Memory B cell (primary cell): ENCODE measurements around the gene SOX18.

Experiments used
- ATAC-seq: fragments of 150-1000 bp; cut with Tn5 transposase; 2 replicates; pipeline ENCODE4 v1.10.0; 2021; ENCODE audit warnings: low read depth, mild to moderate bottlenecking, moderate library complexity
- DNase-seq, 2 donors: peaks; one replicate each; pipeline ENCODE4 v3.0.0; 2022; ENCODE audit warnings: low spot score in 2 of 2
- H3K27ac Mint-ChIP-seq: one replicate; pipeline ENCODE4 v1.8.0; 2022; ENCODE audit warnings: mild to moderate bottlenecking, moderate library complexity, mixed read lengths
- H3K27me3 Mint-ChIP-seq: one replicate; pipeline ENCODE4 v1.8.0; 2022; ENCODE audit warnings: mixed read lengths
- H3K36me3 Mint-ChIP-seq: one replicate; pipeline ENCODE4 v1.8.0; 2022; ENCODE audit warnings: mild to moderate bottlenecking, mixed read lengths
- H3K4me1 Mint-ChIP-seq: one replicate; pipeline ENCODE4 v1.8.0; 2022; ENCODE audit warnings: mixed read lengths
- H3K4me3 Mint-ChIP-seq: one replicate; pipeline ENCODE4 v1.8.0; 2022; ENCODE audit warnings: mild to moderate bottlenecking, moderate library complexity, mixed read lengths
- H3K9me3 Mint-ChIP-seq: one replicate; pipeline ENCODE4 v1.8.0; 2022; ENCODE audit warnings: mixed read lengths

The SOX18 gene

DNA sequence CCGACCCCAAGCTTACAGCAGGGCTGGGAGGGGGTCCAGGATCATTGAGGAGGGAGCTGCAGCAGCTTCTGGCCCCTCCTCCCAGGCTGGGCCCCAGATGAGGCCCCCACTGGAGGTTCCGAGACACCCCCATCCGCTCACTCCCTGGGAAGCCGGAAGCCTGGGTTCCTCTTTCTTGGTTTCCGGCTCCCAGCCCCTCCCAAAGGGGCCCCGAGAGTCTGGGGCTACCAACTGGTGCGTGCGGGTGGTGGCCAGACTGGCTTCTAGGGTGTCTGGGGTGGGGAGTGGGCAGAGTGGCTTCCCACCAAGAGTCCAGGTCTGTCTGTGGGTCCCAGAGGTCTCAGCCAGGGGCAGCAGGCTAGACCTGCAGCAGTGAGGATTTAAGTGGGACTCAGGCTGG lies 27.7 kb upstream of the SOX18 start:
- ATAC-seq (peak; percentile 14), DNase-seq (peak in 1 of 2 donors; percentile 52)
- H3K4me3 Mint-ChIP-seq: peak overlapping the region; percentile 96
- no peaks in the 10 kb centered on the region for H3K27me3 Mint-ChIP-seq
- H3K4me1 Mint-ChIP-seq: peaks cover 30% of the 10 kb centered on the region
- no peaks in the 10 kb centered on the region for H3K9me3 Mint-ChIP-seq
- peak overlapping the region; percentile 73 for H3K27ac Mint-ChIP-seq
- peaks cover 11% of the 10 kb centered on the region for H3K36me3 Mint-ChIP-seq

DNA sequence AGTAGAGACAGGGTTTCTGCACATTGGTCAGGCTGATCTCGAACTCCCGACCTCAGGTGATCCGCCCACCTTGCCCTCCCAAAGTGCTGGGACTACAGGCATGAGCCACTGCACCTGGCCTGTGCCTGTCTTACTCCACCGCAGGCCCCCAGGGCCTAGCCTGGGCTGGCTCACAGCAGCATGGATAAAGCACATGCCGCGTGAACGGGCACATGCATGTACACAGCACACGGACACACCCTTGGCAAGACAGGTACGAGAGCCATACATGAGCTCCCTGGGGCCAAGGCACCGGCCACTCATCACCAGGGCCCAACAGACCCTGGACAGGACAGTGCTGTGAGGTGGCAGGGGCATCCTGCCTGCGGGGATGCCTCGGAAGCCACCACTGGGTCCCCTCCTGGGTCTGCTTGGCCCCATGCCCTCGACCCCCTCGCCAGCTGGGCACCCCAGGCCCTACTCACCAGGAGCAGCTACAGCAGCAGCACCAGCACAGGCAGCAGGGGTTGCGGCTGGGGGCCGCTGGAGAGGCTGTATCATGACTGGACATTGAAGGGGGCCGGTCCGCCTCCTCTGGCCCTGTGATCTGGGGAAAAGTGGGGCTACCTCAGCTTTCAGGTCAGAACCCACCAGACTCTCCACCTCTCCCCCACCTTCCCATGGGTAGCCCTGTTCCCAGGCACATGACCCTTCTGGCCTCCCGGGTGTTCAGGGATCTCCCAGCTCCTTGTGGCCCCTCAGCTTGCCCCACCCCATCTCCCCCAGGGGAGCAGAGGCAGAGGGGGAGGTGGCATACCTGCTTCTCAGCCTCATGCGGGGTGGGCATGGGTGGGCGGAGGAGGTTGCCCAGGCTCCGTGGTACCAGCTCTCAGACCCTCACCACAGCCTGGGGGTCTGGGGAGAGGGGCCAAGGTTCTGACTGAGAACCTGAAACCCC lies 26.9 kb upstream of the SOX18 start:
- no peak for ATAC-seq
- no peaks in the 10 kb centered on the region for H3K9me3 Mint-ChIP-seq
- H3K4me1 Mint-ChIP-seq: peaks cover 31% of the 10 kb centered on the region
- H3K4me3 Mint-ChIP-seq: peak overlapping the region; percentile 96
- H3K36me3 Mint-ChIP-seq: peaks cover 11% of the 10 kb centered on the region
- H3K27me3 Mint-ChIP-seq: no peaks in the 10 kb centered on the region
- DNase-seq: no peak
- H3K27ac Mint-ChIP-seq: no peak overlapping the region

DNA sequence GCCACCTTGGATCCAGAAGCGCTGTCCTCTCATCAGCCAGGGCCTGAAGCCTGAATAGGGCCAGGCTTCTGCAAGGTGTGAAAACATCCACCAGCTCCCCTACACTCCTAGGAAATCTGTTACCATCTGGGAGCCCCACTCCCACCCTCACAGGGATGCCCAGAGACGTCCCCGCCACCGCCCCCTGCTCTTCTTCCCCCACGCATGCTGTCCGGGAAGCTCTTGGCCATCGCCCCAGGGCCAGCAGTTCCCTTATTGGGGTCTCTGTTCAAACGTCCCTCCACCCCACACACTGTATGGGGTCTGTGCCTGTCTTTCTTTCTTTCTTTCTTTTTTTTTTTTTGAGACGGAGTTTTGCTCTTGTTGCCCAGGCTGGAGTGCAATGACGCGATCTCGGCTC lies 26.1 kb upstream of the SOX18 start:
- Mint-ChIP-seq H3K4me1 (peaks cover 31% of the 10 kb centered on the region), H3K27me3 (no peaks in the 10 kb centered on the region), H3K9me3 (no peaks in the 10 kb centered on the region), H3K27ac (peak overlapping the region; percentile 20), H3K36me3 (peaks cover 11% of the 10 kb centered on the region), H3K4me3 (no peak overlapping the region)
- no peak for ATAC-seq
- DNase-seq: no peak

DNA sequence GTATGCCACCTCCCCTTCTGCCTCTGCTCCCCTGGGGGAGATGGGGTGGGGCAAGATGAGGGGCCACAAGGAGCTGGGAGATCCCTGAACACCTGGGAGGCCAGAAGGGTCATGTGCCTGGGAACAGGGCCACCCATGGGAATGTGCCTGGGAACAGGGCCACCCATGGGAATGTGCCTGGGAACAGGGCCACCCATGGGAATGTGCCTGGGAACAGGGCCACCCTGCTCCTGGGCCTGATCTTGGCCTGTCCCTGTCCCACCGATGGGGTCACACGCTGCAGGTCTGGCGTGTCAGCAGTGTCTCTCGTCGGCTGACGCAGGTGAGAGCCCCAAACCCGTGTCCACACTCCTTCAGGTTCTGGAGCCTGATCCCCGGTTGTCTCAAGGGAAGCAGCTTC lies 25.5 kb upstream of the SOX18 start:
- no peaks in the 10 kb centered on the region for H3K9me3 Mint-ChIP-seq
- H3K27me3 Mint-ChIP-seq: no peaks in the 10 kb centered on the region
- H3K27ac Mint-ChIP-seq: peak overlapping the region; percentile 20
- peaks cover 11% of the 10 kb centered on the region for H3K36me3 Mint-ChIP-seq
- H3K4me1 Mint-ChIP-seq: peaks cover 29% of the 10 kb centered on the region
- no peak for DNase-seq
- ATAC-seq: no peak
- no peak overlapping the region for H3K4me3 Mint-ChIP-seq

DNA sequence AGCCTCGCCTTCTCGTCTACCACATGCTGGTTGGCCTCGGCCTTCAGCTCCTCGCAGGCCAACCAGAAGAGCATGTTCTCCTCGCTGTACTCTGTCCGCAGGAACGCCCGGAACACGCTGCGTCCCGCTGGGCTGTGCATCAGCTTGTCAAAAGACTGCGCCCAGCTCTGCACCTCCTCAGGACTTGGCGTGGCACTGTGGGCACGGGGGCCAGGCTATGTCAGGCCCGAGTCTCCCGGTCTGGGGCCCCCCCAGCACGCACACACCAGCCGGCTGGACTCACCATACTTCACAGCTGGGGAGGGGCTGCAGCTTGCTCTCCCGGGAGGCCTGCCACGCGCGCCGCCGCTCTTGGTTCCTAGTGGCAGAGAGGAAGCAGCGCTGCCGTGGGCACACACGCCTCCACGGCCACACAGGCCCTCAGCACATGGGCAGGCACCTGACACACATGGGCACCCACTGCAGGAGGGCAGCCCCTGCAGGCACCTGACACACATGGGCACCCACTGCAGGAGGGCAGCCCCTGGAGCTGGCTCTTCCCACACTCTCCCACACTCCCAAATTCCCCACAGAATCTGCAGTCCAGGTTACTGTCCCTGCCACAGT lies 24.8 kb upstream of the SOX18 start:
- DNase-seq (no peak), ATAC-seq (no peak)
- Mint-ChIP-seq H3K4me1 (peaks cover 29% of the 10 kb centered on the region), H3K4me3 (no peak overlapping the region), H3K9me3 (no peaks in the 10 kb centered on the region), H3K27ac (peak overlapping the region; percentile 24), H3K27me3 (no peaks in the 10 kb centered on the region), H3K36me3 (peaks cover 11% of the 10 kb centered on the region)

DNA sequence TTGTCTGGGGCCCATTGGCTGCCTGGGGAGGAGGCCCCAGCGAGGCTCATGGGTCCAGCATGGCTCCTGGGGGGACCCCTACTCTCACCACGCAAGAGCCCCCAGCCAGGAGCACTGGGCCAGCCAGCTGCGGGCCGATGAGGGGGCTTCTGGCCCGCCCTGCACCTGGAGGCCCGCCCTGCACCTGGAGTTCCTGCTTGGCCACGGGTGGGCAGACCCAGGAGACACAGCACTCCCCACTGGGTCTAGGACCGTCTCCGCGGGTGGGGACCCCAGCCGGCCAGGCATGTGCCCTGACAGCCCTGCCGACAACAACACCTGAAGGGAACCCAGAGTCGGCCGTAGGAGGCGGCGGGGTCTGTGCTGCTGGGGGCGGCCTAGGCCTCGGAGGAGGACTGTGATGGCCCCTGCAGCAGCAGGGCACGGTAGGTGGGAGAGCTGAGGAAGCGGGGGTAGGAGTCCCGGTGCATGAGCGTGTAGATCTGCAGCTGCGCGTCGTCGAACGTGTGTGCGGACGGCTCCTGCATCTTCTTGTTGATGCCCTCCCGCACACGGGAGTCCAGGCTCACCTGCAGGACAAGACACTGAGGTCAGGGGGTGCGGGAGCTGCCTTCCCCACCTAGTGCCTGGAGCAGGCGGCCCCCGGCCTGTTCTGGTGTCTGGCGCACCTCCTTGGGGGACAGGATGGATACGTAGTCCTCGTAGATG lies 24.2 kb upstream of the SOX18 start:
- peaks cover 9% of the 10 kb centered on the region for H3K36me3 Mint-ChIP-seq
- H3K4me3 Mint-ChIP-seq: no peak overlapping the region
- no peak for DNase-seq
- no peaks in the 10 kb centered on the region for H3K9me3 Mint-ChIP-seq
- H3K4me1 Mint-ChIP-seq: peaks cover 28% of the 10 kb centered on the region
- no peak overlapping the region for H3K27ac Mint-ChIP-seq
- no peaks in the 10 kb centered on the region for H3K27me3 Mint-ChIP-seq
- ATAC-seq: no peak

DNA sequence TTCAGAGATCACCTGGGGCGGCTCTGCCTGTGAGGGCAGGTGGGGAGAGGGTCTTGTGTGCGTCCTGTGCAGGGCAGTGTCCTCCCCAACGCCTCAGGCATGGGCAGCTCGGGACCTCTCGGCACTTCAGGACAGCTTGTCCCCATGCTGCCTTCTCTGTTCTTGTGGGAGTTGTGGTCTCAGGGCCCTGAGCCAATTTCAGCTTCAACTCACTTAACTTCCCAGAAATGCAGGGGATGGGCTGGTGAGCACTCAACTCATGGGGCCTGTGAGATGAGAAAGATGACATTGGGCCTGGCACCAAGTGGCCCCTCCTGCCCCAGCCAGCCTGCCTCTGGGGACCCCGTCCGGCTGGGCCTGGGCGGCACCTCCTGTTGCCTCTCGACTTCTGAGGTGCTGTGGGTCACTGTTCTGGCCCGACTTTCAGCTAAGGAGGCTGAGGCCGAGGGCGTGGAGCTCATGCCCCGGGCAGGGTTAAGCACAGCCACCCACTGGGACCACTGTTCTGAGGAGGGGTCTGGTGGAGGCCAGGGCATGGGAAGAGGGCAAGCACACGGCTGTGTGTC lies 23.1 kb upstream of the SOX18 start:
- DNase-seq (no peak), ATAC-seq (no peak)
- Mint-ChIP-seq H3K9me3 (no peaks in the 10 kb centered on the region), H3K27me3 (no peaks in the 10 kb centered on the region), H3K27ac (peak overlapping the region; percentile 30), H3K4me1 (peaks cover 28% of the 10 kb centered on the region), H3K4me3 (no peak overlapping the region), H3K36me3 (peaks cover 9% of the 10 kb centered on the region)

DNA sequence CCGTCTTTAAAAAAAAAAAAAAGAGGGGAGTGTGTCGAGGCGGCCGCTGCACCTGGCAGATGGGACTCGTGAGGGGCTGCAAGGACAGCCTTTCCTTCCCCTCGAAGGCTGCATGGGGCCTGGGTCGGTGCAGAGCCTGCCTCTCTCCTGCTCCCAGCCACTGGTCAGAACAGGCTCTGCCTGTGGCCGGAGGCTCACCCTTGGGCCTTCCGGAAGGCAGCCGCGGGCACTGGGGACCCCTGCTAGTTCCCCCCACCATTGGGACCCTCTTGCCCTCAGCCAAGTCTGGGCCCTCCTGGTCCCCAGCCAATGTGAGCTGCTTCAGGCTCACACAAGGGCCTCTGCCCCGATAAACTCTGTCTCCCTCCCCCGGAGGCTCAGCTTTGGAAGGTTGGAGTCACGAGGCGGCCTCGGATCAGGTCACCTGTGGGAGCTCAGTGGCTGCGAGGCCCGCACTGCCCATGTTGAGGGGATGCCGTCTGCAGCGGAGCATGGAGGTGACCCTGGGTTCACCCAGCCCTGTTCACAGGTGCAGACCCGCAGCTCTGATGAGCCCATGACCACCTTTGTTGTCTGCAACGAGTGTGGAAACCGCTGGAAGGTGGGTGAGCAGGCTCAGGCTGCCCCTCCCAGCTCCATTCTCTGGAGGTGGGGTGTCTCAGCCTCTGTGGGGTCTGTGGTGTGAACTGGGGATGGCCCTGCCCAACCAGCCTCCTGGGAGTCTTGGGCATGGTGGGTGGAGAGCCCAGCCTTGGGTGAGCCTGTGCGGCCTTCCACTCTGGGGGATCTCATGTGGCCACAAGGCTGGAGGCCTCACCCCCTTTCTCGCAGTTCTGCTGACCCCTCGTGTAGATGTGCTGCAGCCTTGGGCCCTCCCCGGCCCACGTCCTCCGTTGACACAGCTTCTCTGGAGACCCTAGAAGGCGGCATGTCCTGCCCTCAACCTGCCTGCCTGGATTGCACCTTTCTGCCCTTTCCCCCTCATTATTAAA lies 22.2 kb upstream of the SOX18 start:
- DNase-seq (no peak), ATAC-seq (peak; percentile 36)
- H3K27me3 Mint-ChIP-seq: no peaks in the 10 kb centered on the region
- peak overlapping the region; percentile 62 for H3K27ac Mint-ChIP-seq
- peaks cover 9% of the 10 kb centered on the region for H3K36me3 Mint-ChIP-seq
- H3K4me3 Mint-ChIP-seq: peak overlapping the region; percentile 44
- H3K4me1 Mint-ChIP-seq: peaks cover 33% of the 10 kb centered on the region
- no peaks in the 10 kb centered on the region for H3K9me3 Mint-ChIP-seq

DNA sequence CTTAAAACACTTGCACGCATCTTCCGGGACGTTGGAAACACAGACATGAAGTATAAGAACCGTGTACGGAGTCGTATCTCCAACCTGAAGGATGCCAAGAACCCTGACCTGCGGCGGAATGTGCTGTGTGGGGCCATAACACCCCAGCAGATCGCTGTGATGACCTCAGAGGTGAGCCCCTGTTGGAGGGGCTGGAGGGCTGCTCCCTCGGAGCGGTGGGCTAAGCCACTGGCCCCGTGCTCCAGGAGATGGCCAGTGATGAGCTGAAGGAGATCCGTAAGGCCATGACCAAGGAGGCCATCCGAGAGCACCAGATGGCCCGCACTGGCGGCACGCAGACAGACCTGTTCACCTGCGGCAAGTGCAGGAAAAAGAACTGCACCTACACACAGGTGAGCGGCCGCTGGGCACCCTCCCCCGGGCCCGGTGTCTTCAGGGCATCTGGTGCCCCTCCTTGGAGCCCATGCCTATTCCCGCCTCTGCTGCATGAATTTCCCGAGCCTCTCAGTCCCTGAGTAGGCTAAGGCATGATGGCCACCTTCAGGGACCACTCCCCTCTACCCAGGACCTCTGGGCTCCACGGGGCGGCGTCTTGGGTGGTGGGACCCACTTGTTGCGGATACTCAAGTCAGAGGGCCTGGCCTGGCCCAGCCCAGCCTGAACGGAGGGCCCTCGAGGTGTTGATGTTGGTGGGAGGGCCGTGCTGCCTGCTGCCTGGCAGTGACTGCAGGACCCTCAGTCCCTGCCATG lies 21.0 kb upstream of the SOX18 start:
- Mint-ChIP-seq H3K9me3 (no peaks in the 10 kb centered on the region), H3K4me1 (peaks cover 40% of the 10 kb centered on the region), H3K27me3 (no peaks in the 10 kb centered on the region), H3K36me3 (peaks cover 6% of the 10 kb centered on the region), H3K27ac (no peak overlapping the region), H3K4me3 (no peak overlapping the region)
- ATAC-seq (no peak), DNase-seq (no peak)

DNA sequence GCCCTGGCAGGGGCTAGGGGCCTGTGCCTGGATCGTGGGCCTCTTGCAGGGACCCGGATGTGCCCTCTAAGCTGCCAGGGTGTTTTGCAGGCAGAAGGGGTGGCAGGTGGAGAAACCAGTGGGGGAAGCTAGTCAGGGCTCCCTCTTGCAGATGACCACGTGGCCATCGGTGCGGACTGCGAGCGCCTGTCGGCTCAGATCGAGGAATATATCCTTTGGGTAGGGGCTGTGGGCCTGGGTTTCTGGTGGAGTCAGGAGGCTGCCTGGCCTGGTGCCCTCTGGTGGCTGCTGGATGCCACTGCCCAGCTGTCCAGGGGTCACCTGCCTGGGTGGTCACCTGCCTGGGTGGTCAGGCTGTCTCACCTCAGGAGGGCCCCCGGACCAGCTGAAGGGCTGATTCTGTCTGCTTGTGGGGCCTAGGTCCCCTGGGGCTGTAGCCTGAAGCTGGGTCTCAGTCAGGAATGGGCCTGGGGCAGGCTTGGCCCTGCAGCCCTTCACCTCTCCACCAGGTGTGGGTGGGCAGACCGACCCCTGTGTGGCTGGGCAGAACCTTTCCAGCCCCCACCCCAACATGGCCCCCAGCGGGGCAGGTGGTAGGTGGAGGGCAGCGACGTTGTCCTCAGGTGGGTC lies 20.3 kb upstream of the SOX18 start:
- Mint-ChIP-seq H3K4me1 (peaks cover 45% of the 10 kb centered on the region), H3K27ac (no peak overlapping the region), H3K4me3 (no peak overlapping the region), H3K9me3 (no peaks in the 10 kb centered on the region), H3K36me3 (peaks cover 3% of the 10 kb centered on the region), H3K27me3 (no peaks in the 10 kb centered on the region)
- ATAC-seq (no peak), DNase-seq (no peak)

DNA sequence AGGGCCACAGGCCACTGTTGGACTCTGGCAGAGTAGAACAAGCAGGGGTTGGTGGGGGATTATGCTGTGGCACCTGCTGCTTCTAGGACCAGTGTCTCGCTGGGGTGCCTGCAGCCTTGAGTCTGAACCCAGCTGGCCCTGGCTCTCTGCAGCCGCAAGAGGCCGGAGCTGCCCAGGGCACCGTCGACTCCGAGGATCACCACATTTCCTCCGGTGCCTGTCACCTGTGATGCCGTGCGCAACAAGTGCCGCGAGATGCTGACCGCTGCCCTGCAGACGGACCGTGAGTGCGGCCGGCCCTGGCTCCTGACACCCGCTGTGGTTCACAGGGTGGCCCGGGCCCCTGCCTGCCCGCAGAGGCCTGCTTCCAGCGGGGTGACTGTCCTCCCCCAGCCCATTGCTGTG lies 19.8 kb upstream of the SOX18 start:
- no peak for ATAC-seq
- Mint-ChIP-seq H3K36me3 (peaks cover 2% of the 10 kb centered on the region), H3K27me3 (no peaks in the 10 kb centered on the region), H3K4me1 (peaks cover 44% of the 10 kb centered on the region), H3K9me3 (no peaks in the 10 kb centered on the region), H3K4me3 (no peak overlapping the region), H3K27ac (no peak overlapping the region)
- DNase-seq: no peak

DNA sequence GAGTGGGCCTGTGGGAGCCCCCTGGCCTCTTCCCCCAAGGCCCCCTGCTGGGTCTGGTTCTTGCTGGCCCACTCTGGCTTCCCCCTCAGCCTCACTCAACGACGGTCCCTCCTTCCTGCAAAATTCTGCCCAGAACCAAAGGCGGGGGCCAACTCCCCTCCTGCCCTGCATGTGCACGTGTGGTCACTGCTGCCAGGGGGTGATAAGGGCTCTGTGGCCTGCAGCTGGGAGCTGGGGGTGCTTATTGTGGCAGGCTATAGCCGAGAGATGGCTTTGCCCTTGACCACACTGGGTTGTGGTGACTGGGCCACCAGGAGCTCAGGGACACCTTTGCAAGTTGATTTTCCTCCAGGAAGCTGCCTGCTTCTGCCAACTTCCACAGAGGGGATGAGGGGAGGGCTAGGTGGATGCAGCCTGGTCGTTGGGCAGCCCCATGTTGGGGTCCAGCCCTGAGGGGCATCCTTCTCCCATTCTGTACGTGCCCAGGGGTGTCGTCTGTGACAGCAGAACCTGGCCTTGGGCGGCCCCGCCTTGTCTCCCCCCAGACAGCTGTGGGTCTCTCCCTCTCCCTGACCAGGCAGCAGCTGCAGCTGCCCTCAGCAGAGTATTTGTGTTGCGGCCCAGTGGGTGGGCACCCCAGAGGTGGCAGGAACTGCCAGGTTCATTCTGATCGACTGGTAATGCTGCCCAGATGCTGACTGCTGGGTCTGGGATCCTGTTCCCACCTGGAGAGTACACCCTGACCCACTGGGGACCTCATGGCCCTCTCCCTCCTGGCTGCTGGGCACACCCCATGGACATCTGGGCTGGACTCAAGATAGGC lies 19.2 kb upstream of the SOX18 start:
- Mint-ChIP-seq H3K27ac (no peak overlapping the region), H3K27me3 (no peaks in the 10 kb centered on the region), H3K4me3 (no peak overlapping the region), H3K4me1 (peaks cover 49% of the 10 kb centered on the region), H3K36me3 (peaks cover 2% of the 10 kb centered on the region), H3K9me3 (no peaks in the 10 kb centered on the region)
- DNase-seq (no peak), ATAC-seq (no peak)
